ENCODE measurements around the gene LACRT.

Gene LACRT

DNA sequence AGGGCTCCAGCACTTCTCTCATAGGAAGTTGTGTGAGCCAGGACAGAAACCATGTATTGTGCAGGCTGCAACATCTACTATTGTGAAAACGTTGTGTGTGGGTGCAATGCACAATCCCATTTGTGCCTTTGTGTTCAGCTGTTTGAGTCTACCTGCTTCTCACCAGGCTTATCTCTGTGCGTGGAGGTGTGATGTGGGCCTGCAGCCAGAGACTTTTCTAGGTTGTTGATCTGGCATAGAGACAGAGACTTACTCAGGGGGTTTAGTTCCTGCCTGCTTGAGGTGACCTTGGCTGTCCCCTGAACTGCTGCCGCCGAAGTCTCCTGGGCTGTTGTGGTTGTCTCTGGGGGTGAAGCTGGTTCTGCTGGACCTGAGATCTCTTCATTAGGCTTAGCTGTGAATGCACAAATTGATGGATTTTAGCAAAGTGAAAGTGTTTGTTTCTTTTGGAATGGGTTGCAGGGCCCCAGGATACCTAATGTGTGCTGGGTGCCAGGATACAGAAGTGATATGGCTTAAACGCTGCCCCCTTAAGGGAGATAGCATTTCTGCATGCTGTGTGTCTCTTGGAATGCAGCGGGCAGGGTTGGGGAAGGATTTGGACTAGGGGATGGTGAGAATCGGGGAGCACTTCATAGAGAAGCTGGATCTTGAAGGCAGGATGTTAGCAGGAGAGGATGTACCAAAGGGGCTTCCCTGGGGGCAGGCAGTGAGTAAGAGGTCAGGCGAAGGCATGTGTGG, 2.5 kb downstream of the LACRT start:
- no peak for ATAC-seq

DNA sequence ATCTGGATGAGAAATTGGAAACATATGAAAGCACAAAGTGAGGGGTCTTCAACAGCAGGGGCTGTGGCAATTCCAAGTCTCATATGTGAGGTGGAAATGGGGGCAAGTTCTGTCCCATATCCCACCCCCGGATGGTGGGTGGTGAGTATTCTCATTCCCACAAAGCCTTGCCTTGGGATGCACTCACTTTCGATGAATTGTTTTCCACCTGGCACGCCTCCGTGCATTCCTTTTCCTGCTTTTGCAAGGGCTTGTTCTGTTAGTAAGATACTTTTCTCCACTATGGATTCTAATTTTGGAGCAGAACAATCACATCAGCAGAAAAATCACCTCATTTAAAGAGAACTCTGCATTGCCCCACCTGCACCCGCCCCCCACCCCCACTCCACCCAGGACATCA, 3.1 kb downstream of the LACRT start:
- DNase-seq, result no peak
- no peak for ATAC-seq

More for the DNA sequence above, 2.5 kb downstream of the LACRT start:
- DNase-seq, result no peak

DNA sequence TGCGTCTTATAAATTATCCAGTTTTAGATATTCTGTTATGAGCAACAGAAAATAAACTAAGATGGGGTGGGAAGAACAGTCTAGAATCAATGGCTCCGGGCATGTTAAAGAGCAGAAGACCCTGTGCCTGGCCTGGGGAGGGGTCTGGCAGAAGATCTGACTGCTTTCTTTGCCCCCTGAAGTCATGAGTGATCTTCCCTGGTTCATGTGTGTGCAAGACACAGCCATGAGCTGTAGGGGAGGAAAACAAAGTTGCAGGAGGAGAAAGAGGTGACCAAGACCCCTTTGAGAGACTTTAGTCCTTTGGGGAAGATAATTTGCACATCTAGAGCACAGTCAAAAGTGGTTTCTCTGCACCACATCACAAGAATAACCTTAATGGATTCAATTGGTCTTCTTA, 4.8 kb downstream of the LACRT start:
- ATAC-seq (no peak), DNase-seq (no peak)

DNA sequence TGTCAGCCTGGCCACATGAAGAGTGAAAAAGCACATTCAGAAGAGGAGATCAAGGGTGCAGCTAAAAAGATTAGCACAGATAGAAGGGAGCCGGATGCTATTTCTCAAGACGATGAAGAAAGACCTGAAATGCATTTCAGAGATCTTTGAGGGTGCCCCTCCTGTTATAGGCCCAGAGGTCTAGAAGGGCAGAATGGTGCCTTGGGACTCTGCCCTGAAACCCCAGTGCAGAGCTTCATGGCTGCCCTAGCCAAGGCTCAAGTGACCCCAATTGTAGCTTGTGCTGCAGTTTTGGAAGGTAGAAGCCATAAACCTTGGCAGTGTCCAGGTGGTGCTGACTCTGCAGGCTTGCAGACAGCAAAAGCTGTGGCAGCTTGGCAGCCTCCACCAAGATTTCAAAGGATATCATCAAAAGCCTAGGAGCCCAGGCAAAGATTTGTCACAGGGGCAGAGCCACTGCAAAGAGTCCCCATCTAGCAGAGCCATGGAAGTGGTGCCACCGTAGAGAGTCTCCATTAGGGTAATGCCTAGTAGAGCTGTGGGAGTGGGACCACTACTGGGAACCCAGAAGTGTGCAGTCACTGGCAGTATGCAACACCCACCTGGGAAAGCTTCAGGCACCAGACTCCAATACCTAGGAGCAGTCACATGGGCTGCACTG, 6.4 kb downstream of the LACRT start:
- DNase-seq, result no peak
- no peak for ATAC-seq

DNA sequence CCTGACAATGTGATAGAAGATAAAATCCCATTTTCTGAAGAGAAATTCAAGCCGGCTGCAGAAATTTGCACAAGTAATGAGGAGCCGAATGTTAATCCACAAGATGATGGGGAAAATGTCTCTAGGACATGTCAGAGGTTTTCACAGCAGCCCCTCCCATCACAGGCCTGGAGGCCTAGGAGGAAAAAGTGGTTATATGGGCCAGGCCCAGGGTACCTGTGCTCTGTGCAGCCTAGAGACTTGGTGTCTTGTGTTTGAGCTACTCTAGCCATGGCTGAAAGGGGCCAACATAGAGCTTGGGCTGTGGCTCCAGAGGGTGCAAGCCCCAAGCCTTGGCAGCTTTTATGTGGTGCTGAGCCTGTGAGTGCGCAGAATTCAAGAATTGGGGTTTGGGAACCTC, 7.4 kb downstream of the LACRT start:
- no peak for ATAC-seq
- DNase-seq, result no peak

DNA sequence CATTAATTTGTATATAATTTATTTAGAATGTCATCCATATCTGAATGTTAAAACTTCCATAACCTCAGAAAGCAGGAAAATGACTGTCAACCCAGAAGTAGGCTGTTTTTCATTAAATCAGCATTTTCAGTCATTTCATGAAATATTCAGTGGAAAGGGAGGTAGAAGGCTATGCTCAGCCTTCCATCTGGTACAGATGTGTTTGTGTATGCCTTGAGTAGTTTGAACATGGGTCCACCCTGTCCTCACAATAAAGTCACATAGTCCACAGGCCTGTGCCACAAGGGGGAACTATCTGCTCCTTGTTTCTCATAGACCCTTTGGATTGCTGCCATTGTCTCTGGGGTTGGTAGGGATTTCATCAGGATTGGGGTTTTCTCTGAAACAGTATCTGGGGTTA, 9.1 kb downstream of the LACRT start:
- no peak for DNase-seq
- no peak for ATAC-seq

DNA sequence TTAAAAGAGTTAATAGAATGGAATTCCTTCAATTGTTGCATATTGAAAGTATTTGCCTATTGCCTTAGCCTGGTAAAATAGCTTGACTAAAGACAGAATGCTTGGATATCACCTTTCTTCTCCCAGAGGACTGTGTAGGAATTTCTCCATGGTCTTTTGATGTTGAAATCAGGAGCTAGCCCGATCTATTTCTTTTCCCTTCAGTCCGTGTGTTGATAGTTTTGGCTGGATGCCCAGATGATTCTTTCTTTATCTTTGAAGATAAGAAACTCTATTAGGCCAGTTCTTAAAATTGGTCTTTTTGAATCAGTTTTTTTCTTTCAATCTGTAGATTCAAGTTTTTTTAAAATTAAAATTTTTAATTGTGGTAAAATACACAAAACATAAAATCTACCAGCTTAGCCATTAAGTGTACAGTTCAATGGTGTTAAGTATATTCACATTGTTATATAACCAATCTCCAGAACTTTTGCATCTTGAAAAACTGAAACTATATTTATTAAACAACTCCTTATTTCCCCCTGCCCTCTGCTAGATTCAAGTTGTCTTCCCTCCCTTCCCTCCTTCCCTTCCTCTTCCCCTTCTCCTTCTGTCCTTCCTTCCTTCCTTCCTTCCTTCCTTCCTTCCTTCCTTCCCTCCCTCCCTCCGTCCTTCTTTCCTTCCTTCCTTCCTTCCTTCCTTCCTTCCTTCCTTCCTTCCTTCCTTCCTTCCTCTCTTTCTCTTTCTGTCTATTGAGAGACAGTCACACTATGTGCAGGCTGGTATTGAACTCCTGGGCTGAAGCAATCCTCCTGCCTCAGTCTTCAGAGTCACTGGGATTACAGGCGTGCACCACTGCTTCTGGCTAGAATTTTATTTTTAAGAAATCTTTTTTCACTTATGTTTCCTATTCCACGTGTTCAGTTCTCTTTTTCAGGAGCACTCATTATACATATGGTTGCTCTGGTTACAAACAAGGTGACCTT, 10.1 kb downstream of the LACRT start:
- DNase-seq (no peak), ATAC-seq (no peak)

DNA sequence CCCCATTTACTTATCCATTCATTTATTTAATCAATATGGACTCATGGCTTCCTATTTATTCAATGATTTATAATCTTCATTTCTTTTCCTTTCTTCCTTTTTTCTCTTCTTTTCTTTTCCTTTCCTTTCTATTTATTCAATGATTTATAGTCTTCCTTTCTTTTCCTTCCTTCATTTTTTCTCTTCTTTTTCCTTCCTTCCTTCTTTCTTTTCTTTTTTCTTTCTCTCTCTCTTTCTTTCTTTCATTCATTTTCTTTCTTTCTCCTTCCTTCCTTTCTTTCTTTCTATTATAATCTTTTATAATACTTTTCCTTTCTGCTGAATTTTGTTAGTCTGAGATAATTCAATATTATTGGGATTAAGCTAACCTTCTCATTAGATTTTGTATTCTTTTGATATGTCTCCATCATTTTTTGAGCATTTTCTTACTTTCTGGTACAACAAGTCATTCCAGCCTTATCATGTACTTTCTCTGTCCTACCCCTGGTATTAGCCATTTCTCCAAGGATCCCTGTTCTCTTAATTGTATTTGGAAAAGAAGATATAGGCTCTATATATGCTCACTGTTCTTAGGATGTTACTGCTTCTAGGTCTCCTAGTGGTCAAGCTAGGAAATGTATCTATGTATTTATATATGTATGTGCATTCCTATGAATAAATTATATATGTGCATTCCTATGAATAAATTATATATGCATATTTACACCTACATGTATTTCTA, 12.1 kb downstream of the LACRT start:
- ATAC-seq (no peak), DNase-seq (no peak)

DNA sequence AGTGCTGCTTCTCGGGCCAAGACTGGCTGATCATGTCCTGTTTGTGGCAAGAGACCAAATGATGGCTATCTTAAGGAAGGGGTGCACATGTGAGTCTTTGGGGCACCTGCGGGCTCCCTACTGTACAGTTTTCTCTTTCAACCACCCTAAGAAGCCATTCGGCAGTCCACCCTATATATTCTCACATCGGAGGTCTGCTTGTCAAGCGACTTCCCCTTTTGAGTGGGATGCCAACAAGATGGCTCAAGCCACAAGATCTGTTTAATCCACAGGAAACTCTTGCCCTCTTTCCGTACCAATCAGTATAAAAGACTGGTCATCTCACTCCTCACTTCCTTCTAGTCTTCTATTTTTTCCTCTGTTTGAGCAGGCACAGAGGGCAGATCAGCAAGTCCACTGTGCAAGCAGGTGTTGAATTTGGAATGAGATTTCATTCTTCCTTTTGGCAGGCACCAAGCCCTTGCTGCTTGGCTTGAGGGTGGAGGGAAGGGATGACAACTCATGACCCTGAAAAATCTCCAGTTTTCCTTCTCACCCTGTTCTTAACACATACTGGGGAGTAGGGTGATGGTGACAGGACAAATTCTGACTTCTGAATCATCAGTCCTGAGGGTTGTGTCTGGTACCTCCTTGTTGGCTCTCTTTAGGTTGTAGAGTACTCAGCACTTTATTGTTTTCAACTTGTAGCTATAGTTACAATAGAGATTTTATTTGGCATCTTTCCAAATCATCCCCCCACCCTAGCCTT, 17.6 kb downstream of the LACRT start:
- ATAC-seq (no peak), DNase-seq (no peak)

DNA sequence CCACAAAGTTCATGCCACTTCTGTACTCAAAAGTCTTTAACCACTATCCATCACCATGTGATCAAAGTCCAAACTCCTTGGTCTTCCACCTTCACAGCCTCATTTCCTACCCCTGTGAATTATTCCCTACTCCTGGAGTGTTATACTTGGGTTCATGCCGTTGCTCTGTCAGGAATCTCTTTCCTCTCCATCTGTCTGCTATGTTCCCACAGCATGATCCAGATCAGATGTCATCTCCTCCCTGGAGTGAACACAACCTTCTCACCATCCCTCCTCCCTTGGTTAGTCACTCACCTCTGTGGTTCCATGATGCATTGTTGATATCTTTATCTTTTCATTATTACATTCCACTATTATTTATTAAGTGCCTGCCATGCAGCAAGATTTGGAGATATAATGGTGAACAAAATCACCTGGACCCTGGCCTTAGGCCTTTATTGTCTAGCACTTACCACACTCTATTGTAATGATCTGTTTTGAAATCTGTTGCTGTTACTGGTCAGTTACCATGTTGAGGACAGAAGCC, 22.4 kb downstream of the LACRT start:
- no peak for ATAC-seq
- no peak for DNase-seq

DNA sequence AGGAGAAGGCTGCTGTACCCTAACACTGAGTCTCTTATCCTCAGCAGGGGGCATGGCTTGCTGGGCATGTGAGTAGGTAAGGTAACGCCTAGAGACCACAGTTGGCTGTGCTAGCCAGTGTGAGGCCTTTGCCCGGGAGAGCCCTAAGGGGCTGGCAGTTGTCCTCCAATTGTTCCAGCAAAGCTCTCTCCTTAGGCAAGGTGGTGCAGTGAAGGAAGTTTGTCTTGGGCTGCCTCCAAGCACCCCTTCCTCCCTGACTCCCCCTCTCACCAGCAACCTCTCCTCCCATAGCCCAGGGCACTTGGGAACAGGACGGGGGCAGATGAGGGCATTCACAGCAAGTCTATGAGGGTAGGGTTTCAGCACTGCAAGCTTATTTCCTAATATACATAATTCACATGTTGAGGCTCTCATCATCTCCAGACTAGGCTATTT, 23.0 kb downstream of the LACRT start:
- ATAC-seq (no peak), DNase-seq (no peak)

DNA sequence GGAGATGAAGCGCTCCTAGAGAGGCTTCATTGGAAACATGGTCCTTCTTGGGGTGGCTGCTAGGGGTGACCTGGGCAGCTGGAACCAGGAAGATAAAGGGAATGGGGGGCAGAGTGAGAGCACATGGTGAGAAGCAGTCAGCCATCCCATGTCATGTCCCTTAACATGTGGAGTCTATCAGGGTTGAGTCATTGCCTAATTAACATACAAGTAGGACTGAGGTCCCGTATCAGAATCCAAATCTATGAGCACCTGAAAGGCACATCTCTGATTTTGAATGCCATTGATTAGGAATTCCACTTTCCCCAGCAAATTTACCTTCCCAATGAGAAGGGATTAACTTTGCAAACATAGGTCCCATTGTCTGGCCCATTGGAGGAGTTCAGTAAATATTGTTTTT, 25.9 kb downstream of the LACRT start:
- ATAC-seq, result no peak
- no peak for DNase-seq

DNA sequence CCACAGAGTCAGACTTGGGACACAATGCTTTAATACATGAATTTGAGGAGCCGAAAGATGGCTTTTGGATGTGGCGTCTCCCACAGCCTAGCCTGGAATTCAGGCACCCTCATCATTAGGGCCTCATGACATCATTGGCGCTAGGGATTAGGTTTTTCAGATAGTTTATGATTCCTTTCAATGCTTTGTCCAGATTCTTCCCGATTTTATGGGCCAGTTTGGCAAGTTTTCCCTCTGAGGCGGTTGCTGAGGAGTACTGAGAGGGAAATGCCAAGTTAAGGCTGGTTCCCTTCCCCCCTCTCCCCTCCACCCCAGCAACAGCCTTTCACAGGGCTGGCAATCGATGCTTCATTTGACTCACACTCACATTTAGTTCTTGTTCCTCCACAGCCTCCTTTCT, 26.5 kb downstream of the LACRT start:
- DNase-seq, result no peak
- ATAC-seq, result no peak

DNA sequence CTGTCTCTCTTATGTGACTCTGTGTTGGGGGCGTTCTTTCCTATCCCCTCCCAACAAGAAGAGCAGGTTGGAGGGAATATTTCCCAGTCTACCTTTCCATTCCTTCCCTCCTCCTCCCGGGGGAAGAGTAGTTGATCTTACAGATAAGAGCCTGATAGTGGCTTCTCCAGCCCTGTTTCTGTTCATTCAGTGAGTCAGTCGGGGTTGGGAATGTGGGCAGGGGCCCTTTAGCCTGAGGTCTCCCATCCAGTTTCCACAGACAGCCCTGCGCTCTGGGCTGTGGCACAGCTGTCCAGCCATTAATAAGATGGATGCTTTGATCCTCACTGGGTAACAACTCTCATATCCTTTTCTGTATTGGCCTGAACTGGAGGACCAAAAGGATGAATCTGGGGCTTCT, 28.1 kb downstream of the LACRT start:
- ATAC-seq (no peak), DNase-seq (no peak)

DNA sequence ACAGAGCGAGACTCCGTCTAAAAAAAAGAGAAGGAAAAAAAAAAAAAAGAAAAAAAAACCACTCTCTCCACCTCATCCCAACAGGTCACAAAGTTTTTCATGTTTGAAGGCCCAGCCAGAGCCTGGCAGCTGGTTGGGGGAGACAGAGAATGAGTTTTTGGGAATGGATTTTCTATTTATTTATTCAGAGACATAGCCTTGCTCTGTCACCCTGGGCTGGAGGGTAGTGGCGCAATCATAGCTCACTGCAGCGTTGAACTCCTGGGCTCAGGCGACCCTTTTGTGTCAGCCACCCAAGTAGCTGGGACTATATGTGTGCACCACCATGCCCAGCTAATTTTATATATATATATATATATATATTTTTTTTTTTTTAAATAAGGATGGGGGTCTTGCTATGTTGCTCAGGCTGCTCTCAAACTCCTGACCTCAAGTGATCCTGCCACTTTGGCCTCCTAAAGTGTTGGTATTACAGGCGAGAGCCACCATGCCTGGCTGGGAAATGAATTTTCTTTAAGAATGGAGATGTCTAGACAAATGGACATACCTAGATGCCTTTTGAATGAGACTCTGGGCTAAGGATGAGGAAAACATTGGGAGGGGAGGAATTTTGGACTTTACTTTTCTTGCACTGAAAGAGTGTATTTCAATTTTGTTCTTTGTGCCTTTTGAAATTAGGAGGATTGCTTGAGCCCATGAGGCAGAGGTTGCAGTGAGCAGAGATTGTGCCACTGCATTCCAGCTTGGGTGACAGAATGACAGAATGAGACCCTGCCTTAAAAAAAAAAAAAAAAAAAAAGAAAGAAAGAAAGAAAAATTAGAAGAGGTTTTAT, 29.3 kb downstream of the LACRT start:
- ATAC-seq (no peak), DNase-seq (no peak)

DNA sequence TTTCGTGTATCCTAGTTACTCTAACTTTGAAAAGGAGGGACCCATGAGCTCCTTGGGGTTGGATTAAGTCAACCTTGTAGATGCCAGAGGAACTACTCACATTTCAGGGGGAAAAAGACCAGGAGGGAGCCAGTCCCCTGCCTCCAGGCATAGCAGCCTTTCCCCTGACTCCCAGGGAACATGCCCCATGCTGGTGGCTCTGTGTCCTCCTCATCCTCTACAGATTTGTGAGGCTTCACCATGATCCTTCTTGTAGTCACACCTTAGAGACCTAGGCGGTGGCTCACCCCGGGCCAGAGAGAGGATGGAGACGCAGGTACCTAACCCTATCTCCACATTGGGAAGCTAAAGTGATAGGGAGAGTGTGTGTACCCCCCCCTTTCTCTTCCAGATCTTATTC, 30.3 kb downstream of the LACRT start:
- DNase-seq (no peak), ATAC-seq (no peak)

DNA sequence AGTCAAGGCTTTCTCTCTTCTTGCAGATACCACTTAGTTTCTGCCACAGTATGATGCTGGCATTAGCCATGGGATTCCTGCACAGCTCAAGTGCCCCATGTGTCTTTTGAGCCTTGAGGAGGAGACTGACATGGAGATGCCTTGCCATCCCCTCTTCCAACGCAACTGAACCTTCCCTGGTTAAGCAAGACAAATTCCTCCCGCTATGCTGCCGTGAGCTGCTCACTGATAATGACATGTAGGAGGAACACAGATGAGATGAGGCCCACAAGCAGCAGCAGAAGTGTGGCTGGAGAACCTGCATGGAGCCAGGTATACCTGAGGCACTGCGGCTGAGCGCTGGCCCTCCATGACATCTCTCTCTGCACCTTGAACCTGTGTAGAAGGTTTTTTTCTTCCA, 30.8 kb downstream of the LACRT start:
- no peak for DNase-seq
- ATAC-seq, result no peak

DNA sequence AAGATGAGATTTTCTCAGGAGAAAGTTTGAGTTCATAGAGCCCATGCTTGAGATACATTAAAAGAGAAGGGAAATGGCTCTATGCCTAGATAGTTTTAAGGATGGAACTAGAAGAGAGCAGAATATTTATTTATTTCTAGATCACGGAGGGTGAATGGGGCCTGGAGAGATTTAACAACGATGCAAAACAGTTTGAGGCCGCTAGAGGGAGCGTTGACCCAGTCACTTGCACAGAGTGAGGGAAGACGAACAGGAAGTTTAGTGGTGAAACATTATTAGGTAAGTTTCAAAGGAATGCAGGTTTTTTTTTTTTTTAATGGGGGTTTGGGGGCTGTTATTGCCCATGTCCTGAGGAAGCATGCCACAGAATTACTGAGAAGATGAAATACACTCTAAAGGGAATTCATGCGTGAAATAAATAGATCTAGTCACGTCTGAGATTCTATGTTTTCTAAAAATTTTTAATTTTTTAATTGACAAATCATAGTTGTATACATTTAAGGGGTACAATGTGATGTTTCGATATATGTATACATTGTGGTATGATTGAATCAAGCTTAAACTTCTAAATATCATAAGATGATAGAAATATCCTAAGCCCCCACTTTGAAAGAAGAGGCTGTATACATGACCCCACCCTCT, 31.4 kb downstream of the LACRT start:
- ATAC-seq (peak; percentile 82), DNase-seq (peak; percentile 72)

DNA sequence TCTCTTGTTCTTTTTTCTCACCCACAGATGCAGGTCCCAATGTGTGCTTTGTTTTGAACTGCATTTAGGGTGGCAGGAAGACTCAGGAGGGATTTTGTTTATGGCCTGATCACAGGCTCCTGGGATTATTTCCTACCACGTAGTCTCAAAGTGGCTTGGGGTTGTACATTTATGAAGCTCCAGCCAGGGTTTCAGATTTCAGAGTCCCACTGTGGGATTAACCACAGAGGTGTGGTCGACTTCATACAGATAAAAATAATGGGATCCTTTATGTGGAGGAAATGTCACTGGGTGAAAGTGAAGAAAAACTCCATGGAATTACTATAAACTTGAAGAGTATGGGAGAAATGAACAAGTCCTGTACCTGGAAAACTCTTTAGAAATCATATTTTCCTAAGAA, 32.0 kb downstream of the LACRT start:
- no peak for DNase-seq
- no peak for ATAC-seq

DNA sequence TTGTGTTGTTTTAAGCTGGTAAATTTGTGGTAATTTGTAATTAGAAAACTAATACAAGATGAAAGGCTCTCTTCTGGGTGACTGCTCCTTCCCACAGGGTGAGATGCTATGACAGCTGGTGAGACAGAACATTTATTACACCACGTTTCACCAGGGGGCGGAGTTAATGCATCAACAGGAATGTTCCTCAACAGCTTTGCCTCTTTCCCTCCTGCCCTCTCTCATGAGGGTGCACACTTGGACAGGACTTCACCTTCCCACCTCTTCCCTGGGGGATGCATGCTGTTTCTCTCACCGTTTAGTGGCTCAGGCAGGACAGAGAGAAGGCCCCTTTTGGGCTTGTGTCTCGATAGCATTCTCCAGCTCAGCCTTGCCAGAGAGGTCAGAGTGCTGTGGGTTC, 32.9 kb downstream of the LACRT start:
- ATAC-seq (no peak), DNase-seq (no peak)
